Middle frontal gyrus (tissue), 1 donor: ENCODE data around the gene DARS1.
"Not testable (repeated sequence)": the region's sequence is repeated elsewhere in the genome, so short reads cannot be mapped to it uniquely, and the experiment has no call there.

ENCODE experiments used
- DNase-seq: peaks from one replicate; pipeline ENCODE4 v3.0.0-alpha.2; 2015; ENCODE audit warnings: low spot score; ENCODE audit errors: extremely low spot score

DARS1 gene

DNA sequence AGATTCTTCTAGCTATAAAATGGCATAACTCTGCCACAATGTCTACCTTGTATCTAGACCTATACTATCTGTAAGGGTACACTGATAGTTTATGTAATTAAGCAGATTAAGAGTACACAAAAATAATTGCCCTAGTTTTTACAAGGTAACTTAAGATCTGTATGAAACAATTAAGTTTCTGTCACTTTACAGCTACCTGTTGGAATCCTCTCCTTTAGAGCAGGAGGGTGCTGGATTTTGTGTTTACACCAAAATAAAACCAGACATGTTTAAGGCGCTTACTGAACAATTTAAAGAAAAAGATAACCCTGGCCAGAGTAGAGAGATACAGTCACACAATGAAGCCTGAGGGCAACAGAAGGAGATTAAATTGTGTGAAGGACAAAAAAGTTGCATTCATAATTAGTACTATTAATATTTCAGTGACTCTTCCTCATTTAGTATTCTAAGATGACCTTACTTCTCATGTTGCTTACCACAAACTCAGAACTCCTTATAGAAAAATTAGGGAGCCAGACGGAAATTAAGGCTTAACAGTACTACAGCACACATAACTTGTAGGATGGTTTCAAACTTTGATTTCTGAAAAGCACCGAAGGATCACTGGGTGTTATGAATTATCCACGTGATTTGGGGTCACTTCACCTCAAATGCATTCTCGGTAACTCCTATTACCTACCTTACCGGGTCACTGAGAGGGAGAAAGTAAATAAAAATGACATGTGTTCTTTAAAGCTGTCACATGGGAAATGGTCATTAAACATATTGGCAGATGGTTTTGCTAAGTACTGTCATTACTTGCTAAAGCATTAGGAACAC lies 1.0 kb downstream of the DARS1 start:
- DNase-seq: no peak

DNA sequence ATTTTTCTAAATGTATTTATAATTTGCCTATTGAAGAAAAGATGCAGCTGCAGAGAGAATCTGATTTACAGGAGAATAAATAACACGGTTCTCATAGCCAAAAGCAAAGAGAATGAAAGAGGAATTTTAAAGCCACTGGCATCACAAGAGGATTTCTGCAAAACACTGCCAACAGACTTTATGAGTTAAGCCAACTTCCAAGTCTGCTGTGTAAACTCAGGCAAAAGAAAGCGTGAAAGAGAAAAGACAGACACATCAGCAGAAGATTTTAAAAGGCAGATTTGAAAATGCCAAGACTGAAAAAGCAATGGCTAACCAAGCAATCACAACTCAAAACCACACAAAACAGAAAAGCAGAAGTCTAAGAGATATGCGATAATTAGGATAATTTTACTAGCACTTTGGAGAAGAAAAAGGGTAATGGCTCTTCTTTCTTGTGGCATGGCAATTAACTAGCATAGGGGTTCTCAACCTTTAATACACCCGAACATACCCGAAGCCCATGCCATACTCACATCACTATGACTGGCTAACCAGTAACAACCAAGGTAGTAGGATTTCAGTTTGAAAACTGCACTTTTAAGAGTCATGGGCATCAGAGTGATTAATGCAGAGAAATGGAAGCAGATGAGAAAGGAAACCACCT lies 4.9 kb downstream of the DARS1 start:
- DNase-seq: no peak

DNA sequence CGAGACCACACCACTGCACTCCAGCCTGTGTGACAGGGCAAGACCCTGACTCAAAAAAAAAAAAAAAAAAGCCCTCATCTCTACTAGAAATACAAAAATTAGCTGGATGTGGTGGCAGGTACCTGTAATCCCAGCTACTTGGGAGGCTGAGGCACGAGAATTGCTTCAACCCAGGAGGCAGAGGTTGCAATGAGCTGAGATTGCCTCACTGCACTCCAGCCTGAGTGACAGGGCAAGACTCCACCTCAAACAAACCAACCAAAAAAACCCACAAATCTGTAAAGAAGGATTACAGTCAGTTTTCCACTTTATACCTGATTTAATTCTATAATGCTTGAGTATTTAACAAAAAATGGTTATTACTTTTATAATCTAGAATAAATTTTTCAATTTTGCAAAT lies 9.7 kb downstream of the DARS1 start:
- no peak for DNase-seq

DNA sequence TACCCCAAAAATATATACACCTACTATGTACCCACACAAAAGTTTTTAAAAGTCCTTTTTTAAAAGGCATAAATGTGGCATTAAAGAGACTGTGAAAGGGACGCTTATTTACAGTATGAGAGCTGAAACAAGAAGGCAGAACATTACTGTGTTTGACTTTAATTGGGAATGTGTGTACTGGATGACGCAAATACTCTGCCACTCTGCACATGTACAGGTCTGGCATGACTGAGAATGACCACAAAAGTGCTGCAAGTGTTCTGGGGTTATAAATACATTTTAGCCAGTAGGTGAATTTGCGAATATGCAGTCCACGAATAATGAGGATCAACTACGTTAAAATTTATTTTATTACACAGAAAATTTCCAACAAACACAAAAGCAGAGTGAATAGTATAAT lies 11.4 kb downstream of the DARS1 start:
- DNase-seq: no peak

DNA sequence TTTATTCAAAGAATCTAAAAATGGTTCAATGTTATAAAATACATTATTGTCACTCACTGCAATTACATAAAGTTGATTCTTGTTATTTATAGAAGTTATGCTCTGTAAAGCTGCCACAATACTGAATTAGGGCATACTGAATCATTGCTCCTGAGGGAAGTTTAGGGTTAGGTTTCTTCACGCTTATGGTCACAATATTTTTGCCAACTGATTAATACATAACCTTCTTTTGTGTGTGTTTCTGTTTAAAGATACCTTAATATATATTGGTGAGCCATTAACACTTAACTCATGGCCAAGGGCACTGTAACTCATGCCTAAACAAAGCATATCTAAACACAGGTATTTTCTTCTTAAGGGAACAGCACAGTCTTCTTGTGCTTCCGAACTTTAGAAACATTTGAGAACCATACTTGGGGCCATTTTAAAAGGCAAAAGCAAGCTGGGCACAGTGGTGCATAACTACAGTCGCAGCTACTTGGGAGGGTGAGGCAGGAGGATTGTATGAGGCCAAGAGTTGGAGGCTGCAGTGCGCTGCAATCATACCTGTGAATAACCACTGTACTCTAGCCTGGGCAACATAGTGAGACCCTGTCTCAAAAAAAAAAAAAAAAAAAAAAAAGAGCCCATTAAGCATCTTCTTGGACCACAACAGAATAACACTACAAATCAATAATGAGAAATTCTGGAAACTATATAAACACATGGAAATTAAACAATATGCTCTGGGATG lies 15.6 kb downstream of the DARS1 start:
- DNase-seq: no peak

DNA sequence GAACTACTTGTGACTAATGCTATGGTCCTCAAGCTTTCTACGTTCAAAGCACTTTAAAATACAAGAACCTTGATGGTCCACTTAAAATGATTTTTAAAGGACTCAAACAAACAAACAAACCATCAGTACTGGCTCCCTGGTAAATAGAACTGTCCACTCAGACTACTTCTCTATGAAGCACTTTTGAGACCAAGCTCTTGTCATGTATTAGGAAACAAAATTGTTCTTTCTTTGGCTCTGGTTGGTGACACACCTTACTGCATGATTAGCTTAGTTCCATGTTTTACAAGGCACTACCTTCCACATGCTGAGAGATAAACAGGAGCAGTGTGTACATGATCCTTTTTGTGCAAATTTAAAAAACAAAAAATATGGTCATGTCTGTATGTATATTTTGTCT lies 19.7 kb downstream of the DARS1 start:
- no peak for DNase-seq

DNA sequence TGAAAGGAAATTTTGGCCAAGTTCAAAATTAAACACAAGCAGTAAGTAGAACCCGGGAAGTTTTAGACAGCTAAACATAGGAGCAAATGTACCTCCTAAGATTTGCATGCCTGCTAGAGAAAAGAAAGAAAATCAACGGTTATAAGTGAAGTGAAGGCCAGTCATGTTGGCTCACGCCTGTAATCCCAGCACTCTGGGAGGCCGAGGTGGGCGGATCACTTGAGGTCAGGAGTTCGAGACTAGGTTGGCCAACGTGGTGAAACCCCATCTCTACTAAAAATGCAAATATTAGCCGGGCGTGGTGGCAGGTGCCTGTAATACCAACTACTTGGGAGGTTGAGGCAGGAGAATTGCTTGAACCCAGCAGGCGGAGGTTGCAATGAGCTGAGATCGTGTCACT lies 21.0 kb downstream of the DARS1 start:
- DNase-seq: not testable (repeated sequence)

DNA sequence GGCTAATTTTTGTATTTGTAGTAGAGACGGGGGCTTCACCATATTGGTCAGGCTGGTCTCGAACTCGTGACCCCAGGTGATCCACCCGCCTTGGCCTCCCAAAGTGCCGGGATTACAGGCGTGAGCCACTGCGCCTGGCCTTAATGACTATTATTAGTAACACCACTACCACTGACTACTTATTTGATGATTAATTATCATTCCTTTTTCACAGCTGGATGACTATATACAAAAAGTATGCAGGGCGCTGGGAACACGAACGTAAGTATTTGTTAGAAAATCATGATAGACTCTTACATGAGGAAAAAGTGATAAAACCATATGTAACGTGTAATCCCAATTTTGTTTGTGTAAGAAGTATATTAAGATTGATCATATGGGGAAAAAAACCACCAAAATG lies 21.6 kb downstream of the DARS1 start:
- DNase-seq: no peak

DNA sequence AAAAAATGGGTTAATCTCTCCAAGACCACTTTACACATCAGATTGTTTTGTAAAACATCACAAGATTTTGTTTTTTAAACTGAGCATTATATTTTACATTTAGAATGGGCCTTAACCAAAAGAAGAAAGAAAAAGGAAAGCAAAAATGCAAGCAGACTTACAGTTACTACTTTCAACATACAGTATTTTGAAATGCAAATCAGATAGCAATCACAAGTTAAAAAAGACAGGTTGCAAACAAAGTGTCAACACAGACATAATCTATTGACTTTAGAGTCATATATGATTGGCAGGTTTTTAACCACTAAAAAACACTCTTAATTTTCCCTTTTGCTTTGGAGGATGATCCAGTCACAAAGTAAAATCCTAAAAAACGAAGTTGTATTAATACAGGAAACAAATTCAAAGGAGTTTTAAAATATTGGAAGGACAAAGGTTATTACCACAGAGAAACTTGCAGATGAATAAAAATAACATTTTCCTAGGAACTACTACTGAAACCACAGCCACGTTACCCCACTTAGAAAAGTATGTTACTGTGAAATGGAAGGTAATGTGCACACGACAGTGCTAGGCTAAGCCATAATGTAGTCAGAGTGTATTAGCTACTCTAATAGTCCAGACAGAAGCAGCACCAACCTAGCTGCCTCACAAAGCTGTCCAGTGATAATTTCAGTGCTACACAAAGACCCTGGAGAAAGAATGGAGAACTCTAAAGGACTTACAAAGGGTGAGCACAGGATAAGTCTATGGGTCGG lies 22.9 kb downstream of the DARS1 start:
- DNase-seq: no peak

DNA sequence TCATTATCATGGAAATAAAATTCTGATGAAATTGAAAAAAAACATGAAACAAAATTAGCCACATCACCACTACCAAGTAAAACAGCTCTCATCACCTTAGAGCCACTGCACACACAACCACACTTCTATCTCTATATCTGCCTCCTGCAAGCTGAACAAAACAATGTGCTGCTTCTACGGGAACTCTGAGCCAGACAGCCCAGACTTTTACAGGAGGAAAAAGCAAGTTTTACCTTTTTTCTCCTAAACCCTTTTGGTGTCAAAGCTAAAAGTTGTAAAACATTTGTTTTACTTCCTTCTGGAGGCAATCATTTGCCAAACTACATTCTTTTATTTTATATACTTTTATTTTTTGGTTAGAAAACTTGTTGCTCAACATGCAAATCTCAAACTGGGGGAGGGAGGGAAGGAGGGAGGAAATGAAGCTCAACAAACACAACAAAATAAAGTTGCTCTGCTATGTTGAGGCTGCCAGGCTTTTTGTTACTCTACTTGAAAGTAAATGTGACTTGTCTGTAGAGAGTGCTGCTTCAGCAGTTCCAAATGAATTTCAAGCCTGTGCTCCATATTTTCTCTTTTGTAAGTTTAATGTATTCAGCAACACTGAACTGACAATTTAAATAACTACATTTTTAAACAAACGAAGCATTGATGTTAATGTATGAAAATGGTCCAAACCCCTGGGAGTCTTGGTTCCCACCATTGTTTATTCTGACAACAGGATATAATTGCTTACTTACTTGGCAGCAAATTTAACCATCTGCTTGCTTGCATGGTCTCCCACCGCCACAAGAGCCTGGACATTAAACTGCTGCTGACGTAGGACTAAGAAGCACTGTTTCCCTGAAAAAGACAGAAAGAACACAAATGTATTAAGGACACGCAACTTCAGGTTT lies 24.5 kb downstream of the DARS1 start:
- DNase-seq: no peak

DNA sequence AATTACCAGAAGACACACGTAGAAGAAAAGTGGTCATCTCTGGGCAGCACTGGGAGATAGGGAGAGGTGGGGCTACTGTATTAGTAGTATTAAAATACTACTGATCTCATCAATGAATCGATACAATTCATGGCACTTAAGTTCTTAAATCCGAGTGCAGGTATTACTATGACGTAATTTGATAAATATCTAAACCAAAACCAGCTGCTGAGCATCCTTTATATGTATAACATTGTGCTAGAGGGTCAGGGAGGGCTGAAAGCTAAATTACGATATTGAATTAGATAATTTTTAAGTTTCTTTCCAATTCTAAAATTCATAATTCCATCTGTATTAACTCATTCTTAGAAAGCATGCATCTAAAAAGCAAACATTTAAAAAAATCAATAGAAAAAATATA lies 25.3 kb downstream of the DARS1 start:
- DNase-seq: no peak

DNA sequence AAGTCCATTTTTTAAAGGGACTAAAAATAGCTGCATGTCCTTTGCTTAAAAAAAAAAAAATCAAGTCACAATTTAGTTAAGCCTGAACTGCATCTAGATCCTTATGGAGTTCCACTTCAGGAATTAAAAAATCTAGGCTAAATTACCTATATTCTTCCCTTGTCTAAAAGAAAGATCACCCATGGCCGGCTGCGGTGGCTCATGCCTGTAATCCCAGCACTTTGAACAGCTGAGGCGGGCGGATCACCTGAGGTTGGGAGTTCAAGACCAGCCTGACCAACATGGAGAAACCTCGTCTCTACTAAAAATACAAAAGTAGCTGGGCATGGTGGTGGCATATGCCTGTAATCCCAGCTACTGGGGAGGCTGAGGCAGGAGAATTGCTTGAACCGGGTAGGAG lies 26.5 kb downstream of the DARS1 start:
- DNase-seq: not testable (repeated sequence)

DNA sequence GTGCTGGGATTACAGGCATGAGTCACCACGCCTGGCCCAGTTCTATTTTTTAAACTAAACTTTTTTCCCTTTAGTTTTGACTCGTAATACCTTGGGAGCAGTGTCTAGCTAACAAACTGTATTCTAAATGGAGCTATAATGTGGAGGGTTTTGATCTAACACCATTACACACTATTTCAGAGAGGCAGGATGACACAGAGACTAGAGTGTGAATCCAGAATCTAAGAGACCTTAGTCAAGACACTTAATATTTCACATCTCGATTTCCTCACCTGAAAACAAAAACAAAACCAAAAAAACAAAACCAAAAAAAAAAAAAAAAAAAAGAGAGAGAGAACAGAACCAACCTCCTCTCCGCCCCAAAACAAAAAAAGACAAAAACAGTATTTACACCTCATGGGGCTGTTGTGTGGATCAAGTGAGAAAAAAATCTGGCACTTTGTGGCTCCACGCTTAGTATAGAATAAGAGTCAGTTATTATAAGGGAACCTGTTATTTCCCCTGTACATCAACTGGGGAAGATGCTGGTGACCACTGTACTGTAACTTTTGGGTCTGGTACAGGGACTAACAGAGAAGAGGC lies 31.3 kb downstream of the DARS1 start:
- no peak for DNase-seq

DNA sequence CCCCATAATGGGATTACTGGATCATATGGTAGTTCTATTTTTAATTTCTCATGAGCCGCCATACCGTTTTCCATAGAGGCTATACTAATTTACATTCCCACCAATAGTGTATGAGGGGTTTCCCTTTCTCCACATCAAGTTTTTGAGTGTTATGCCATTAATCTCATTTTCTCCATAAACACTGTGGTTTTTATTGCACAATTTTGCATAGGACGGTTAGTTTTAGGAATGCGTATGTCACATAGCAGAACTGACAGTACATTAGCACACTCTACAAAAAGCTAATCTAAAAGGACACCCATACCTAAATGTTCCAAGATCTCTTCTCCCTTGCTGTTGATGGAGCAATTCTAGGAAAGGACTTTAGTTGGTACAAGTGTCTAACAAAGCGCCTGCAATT lies 32.5 kb downstream of the DARS1 start:
- no peak for DNase-seq

DNA sequence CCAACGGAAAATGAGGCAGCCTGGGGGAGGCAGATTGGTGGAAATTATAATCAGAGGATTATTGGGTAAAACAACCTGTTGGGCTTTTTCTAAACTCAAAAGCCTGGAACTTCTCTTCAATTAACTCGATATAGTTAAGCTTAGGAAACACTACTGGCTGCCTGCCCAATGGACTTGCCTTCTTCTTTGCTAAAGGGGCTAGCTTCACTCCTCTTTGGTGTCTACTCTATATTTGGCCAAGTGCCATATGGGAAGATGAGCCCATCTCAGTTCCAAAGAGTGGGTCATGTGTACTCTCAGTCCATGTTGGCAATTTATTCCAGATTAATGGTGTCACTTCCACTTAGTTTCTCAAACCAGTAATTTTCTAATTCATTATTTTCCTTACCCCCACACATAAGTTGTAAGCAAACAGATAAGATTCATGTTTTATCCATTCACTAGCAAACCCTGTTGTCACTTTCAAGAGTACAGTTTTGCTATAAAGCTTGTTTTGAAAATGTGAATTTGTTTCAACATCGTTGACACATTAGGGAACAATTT lies 34.3 kb downstream of the DARS1 start:
- no peak for DNase-seq

DNA sequence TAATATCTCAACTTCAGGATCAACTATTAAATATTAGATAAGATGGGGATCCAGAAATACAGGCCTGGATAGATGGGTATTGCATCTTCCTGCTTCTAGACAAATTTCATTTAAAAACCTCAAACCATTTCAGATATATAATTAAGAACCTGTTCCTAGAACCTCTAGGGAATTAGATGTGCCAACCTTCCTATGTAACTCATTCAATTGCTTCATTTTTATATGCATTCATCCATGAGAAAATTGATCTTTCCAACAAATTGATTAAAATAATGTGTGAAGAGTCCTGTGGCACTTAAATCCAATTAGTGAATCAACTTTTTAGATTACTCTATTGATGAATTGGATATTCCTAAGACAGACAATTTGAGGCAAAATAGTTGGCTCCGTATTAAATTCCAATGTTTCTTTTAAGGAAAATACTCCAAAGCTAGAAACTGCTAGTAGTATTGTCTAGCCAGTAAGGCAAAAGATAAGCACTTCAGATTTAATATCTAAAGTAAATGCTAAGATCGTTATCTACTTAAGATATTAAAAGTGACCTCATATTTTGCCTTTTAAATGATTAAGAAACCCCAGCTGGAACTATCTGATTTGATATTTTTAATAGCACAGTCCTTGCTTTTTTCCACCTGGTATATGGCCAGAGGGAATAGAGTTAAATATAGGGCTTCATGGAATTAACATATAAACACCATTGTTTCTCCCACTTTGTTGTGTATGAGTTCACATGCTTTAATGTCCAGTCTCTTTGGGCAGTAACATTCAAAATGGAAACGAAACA lies 35.8 kb downstream of the DARS1 start:
- no peak for DNase-seq

DNA sequence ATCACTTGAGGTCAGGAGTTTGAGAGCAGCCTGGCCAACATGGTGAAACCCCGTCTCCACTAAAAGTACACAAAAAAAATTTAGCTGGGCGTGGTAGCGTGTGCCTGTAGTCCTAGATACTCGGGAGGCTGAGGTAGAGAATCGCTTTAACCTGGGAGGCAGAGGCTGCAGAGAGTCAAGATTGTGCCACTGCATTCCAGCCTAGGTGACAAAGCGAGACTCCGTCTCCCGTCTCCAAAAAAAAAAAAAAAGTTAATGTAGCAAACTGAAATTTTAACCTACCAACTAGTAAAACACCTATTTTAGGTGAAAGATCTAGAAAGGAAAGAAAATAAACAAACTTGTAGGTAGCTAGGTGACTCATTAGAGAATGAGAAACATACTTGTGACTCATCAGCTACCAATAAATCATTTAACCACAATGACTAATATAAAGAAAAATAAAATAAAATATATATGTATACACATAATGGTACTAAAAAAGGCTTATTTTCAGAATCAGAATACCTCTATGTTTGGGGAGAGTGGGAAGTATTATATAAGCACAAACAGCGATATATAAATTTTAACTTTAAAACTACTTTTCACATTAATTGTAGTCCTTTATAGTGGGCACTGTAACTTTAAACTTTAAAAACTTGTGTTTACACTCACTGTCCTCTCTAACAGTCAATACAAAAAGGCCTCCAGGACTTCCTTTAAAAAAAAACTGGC lies 36.6 kb downstream of the DARS1 start:
- DNase-seq: no peak

DNA sequence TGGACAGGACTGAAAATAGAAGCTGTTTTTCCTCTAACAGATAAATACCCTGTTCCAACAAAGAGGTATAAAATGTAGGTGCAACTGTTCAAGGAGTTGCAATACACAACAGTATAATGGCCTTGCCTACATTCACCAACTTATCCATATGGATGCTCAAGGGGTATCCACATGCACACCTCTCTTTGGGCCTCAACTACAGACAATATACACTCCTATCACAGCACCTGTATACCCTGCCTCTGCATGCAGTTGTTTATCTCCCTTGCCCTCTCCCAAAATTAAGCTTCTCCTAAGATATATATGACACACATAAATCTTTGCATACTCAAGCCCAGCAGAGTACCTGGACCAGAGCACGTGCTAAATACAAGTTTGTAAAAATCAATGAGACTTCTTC lies 37.3 kb downstream of the DARS1 start:
- no peak for DNase-seq

DNA sequence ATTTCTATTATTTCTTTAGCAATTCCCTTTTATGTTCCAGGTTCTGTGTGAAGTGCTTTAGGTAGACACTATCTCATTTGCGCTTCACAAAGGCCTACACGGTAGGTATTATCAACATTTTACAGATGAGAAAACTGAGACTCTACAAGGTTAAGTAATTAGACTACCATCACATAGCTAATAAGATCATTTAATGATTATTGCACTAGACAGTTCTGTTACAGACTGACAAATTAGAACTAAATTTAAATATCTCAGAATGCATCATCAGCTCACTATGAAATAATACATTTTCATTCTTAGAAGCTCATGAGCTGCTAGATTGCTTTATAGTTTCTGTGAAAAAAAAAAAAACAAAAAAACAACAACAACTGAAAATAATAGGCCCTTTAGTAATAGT lies 37.9 kb downstream of the DARS1 start:
- no peak for DNase-seq
